GM12892 (cell line): ENCODE data around the gene NECAB3.

Source experiments
- POLR2A ChIP-seq: IDR thresholded peaks from 2 replicates; pipeline ENCODE4 v1.6.1; 2011; ENCODE audit warnings: low read depth, low read length, control low read depth
- TAF1 ChIP-seq: IDR thresholded peaks from 2 replicates; pipeline ENCODE4 v1.6.1; 2011; ENCODE audit warnings: low read depth, mild to moderate bottlenecking, control low read depth, low read length, borderline replicate concordance

GRCh38 chr20:33674294-33675135, at the start of gene NECAB3:
- TF ChIP-seq TAF1, result no peak
- TF ChIP-seq POLR2A, result peak; percentile 8; the same call in 1 of the 2 replicates
